NCI-H1092 (cell line): ENCODE results near the gene DCAF11.

Experiments used
- DNase-seq: peaks from one replicate; lab custom pipeline; 2025; lab: John Stamatoyannopoulos, UW

DCAF11 gene

GRCh38 chr14:24139272-24139934, 24.8 kb downstream of the DCAF11 start:
- DNase-seq: no peak

DNA sequence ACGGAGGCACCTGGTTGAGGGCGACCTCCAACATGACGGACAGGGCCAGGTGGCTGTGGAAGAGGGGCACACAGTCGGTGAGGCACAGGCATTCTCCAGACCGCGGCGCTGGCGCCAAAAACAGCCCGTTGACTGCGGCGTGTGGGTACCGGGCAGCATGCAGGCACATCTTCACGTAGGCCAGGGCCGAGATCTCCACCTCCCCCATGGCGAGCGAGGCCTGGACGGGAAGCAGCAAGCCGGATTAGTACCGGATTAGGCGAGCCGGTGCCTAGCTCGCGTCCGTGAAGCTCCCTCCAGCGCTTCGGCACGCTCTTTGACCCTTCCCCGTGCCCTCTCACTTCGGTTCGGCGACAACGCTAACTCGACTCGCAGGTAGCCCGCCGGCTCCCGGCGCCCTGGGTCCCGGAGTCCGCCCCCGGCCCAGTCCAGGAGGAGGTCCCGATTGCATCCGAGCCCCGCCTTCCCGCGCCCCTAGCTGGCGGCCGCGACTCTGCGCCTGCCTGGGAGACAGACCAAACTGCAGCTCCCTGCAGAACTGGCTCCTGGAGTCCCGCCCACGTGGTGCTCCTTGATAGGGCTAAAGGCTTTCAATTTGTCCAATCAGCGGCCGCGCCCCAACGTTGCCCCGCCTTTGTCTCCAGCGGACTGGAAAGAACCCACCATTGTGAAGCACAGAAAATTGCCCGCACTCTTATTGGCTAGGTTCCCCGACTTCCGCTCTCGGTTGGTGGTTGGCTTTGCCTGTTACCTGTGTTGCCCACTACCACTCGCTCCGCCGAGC, 26.7 kb downstream of the DCAF11 start, which contains the start of gene EMC9:
Gene EMC9 (minus strand): TSS at position 495 of the 784 bp plus-strand sequence. CDS start 287 bp downstream, at position 208.
- peak; percentile 100 for DNase-seq

DNA sequence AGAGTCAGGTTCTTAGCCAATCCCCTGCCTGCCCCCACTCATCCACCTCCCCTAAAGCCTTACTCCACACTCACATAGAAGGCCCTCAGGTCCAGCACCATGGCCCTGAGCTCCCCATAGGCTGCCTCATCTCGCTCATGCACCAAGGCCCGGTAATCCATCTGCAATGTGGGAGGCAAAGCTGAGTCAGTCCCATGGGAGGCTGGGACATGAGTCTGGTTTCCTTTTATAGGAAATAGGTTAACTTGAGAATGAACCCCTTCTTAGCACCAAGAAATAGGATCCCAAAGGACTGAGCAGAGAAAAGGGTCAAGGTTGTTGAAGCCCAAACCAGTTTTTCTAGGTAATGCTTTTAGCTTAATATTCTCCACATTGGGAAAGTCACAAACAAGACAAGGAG, 28.9 kb downstream of the DCAF11 start:
- no peak for DNase-seq

DNA sequence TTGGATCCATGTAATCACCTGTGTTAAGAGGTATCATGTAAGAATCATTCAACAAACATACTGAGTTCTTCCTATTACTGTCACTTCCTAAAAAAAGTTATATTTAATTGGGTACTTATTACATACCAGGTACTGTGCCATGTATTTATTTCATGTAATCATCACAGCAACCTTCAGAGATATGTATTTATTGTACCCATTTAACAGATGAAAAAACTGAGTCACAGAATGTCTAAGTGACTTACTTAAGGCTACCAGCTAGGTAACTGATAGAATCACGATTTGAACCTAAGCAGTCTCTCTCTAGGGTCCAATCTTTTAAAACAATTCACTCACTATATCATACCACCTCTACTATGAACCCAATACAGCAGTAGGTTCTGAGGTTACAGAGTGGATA, 29.9 kb downstream of the DCAF11 start:
- DNase-seq: no peak

DNA sequence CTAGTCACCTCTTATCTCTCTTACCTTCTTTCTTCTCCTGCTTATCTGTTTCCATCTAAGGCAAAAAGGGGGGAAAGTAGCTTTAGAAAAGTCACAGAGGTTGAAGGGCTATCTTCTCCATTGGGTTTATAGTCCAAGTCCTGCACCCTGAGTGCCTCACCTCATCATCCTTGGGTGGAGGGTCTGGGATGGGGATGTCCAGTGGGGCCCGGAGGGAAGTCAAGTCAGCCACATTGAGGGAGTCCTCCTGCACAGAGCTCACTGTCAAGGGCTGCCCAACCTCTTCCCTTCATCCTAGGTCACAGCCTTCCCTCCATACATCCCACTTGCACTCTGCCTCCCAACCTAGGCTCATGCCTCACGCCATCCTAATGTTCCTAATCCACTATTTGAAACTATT, 30.6 kb downstream of the DCAF11 start:
- no peak for DNase-seq

DNA sequence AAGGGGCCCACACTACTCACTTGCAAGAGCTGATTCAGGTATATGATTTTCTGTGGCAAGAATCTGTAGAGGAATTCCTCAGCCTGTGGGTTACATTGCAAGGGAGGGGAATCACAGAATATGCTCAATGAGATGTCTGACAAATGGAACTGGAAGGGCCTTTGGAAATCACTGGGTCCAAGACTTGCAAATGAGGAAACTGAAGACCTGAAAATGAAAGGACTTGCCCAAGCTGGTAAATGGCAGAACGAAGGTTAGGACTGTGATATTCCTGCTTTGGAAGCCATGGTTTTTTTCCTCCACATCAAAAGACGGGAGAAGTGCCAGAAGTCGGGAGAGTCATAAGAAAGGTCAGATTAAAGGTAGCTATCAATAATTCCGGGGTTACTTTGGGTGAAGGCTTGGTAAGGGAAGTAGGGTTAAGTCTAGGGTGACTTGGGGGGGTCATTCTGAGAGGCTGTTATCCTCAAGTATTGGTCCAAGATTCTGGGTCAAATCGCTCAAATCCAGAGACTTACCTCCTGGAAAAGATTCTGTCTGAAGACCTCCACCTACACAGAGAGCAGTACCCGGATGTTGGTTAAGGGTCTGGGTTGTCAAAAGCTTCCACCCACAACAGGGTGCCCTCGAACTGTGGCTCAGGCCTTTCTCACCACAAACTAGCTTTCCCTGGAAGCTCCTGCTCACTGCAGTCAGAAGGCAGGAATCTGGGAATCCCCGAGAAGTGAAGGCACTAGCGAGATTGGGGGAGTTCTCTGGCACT, 31.3 kb downstream of the DCAF11 start:
- no peak for DNase-seq

DNA sequence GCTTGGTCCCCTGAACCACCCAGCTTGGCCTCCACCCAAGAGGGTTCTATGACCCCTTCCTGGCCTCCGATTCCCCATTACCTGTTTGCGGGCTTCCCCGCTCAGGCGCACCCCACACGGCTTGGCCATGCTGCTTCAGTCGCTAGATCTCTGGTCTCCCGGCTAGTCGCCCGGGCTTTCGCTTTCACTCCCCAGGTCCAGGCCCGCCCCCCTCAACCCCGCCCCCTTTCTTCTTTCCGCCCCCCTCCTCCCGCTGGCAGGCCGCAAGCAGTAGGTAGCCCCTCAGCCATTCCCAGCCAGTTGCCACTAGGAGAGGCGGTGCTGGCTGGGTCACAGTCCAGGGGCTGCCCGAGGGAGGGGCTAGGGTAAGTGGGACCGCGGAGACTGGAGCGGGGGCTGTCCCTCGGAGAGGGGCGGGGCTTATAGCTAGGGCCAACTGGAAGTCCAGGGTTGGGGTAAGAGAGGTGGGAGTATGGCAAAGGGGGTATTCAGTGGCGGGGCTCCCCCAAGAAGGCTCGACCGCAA, 31.9 kb downstream of the DCAF11 start, which contains the start of gene PSME2:
Gene PSME2 (minus strand): TSS at position 158 of the 525 bp plus-strand sequence. CDS start 29 bp downstream, at position 129.
- peak; percentile 98 for DNase-seq

DNA sequence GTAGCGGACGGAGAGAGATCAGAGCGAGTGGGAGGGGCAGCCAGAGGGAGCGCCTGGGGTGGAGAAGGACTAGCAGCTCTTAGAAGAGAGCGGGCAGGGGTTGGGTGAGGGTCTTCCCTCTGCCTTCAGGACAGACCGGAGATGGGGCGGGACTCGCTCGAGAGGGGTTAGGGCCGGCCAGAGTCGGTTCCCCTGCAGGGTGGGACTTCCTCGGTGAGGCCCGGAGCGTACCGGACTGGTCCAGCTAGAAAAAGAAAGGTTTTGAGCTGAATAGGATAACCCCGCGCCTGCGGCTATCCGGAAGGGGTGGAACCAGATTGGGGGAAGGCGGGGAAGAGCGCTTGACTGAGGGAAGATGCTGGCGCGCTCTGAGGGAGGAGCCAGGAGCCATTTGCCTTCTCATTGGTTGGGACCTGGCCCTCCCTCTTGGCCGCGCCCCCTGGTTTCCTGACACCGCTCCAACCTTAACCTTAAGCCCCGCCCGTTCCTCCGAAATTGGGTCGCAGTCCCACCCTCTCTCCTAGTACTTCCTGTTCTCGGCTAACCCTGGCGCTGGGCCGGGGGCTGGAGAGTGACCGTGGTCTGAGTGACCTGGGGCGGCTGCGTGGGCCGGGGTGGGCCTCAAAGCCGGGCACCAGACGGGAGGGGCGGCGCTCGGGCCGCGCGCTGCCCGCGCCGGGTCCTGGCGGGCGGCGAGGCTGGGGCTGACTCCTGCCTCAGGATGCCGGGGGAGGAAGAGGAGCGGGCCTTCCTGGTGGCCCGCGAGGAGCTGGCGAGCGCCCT, 32.6 kb downstream of the DCAF11 start, which contains the start of gene RNF31:
Gene RNF31 (plus strand): TSS at position 521 of the 783 bp plus-strand sequence. CDS start 201 bp downstream, at position 722.
- peak; percentile 99 for DNase-seq

- DNase-seq: no peak
Measured at GRCh38 chr14:24147761-24148428, 33.3 kb downstream of the DCAF11 start.

DNA sequence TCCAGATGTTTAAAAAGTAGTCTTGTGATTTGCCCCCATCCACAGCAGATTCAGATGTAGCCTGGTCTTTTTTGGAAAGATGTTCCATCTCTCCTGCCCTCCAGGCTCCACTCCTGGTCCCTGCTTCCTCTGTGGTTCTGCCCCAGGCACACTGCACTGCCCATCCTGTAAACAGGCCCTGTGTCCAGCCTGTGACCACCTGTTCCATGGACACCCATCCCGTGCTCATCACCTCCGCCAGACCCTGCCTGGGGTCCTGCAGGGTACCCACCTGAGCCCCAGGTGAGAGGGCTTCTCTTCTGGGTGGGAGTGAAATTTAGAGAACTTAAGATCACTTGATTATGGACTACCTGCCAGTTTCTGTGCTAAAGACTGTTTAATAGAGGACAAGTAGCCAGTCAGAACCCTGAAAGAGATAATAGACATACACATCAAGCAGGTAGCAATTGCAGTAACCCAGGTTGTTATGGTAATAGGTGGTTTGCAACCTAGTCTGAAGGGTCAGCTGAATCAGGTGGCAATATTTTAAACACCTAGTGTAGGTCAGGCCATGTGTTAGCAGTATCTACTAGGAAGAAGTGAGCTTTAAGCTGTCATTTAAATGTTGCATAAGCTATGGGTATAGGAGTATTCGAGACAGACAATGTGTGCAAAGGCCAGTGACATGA, 34.9 kb downstream of the DCAF11 start:
- DNase-seq: no peak

DNA sequence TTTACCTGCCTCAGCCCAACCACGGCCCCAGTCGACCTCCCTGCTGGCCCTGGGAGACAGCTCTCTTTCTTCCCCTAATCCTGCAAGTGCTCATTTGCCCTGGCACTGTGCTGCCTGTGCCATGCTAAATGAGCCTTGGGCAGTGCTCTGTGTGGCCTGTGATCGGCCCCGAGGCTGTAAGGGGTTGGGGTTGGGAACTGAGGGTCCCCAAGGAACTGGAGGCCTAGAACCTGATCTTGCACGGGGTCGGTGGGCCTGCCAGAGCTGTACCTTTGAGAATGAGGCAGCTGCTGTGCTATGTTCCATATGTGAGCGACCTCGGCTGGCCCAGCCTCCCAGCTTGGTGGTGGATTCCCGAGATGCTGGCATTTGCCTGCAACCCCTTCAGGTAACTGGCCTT, 35.5 kb downstream of the DCAF11 start:
- no peak for DNase-seq

GRCh38 chr14:24150567-24150966, 36.0 kb downstream of the DCAF11 start:
- DNase-seq: no peak

DNA sequence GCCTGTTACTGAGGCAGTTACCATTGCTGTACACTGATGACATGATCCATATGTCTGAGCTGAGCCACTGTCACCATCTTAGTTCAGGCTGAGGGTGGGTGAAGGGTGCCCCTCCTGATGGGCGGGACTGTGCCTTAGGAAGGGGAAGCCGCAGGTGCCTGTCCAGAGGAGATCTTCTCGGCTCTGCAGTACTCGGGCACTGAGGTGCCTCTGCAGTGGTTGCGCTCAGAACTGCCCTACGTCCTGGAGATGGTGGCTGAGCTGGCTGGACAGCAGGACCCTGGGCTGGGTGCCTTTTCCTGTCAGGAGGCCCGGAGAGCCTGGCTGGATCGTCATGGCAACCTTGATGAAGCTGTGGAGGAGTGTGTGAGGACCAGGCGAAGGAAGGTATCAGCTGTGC, 36.4 kb downstream of the DCAF11 start:
- no peak for DNase-seq

- DNase-seq: no peak
Measured at GRCh38 chr14:24151404-24152080, 37.0 kb downstream of the DCAF11 start.

GRCh38 chr14:24155100-24155499, 40.5 kb downstream of the DCAF11 start:
- no peak for DNase-seq

DNA sequence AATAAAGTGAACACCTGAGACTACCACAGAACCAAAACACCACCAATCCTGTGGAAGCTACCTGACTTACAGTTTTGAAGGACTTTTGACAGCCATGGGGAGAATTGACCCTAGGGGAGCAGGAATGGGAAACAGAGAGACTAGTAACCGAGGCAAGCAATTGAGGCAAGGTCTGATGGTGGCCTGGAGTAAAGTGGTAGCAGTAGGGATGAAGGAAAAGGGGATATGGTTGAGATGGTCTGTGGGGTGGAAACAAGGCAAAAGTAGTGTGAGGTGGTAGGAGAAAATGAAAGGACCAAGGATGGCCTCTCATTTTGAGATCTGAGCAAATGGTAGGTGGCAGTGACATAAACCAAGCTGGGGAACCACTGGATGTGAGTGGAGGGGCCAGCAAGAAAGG, 42.3 kb downstream of the DCAF11 start:
- no peak for DNase-seq

GRCh38 chr14:24157331-24157730, 42.8 kb downstream of the DCAF11 start:
- no peak for DNase-seq

DNA sequence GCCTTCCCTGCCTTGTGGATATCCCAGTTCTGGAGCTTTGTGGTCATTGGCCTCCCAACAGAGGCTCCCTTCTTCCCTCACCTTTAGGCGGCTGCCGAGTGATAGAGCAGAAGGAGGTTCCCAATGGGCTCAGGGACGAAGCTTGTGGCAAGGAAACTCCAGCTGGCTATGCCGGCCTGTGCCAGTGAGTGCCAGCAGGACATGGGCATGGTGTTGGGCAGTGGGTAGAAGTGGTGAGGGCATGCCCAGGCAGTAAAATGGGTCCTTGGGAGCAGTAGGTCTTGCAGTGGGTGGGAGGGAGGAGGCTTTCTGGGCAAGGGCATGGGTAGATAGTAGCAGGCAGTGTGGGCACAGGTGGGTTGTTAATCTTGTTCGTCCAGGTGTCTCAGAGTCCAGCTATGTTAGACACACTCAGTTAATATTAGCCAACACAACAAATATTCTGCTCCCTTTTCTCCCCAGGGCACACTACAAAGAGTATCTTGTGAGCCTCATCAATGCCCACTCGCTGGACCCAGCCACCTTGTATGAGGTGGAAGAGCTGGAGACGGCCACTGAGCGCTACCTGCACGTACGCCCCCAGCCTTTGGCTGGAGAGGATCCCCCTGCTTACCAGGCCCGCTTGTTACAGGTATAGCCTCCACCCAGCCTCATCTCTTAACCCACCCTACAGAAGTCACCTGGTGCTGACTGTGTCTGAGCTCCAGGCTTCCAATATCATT, 45.4 kb downstream of the DCAF11 start:
- DNase-seq: no peak

GRCh38 chr14:24160499-24160849, 45.9 kb downstream of the DCAF11 start:
- DNase-seq: no peak
